Measurements from ENCODE around the gene ERCC8. TPM values are rescaled to one million over a fixed set of nuclear protein-coding genes. Genes with fewer than 3 reads are reported as not detected.

Gene ERCC8
- total RNA-seq, 2 donors from 2014 or later, result 6.6 to 6.8 TPM

- H3K27me3 Mint-ChIP-seq, result peaks cover 61% of the 10 kb centered on the region
Observed at GRCh38 chr5:60843936-60844905, 100.6 kb downstream of the ERCC8 start, which contains the start of gene ELOVL7. Gene ELOVL7, minus strand, starts transcription at chr5:60844269. Its CDS starts 56,872 bp downstream, at chr5:60787397.

GRCh38 chr5:60843386-60843935 is 101.4 kb downstream of the ERCC8 start:
- no peaks in the 10 kb centered on the region for H3K9me3 ChIP-seq (ENCODE audit: control insufficient read depth, low read length, poor library complexity, severe bottlenecking)
- Mint-ChIP-seq H3K27ac (no peak overlapping the region), H3K4me3 (peak overlapping the region; percentile 83), H3K4me1 (peaks cover 4% of the 10 kb centered on the region), H3K27me3 (peaks cover 62% of the 10 kb centered on the region), H3K36me3 (ENCODE audit: low read depth) (no peaks in the 10 kb centered on the region)
- no peak for ATAC-seq
- no peak for DNase-seq

More at GRCh38 chr5:60843936-60844905, 100.6 kb downstream of the ERCC8 start, which contains the start of gene ELOVL7:
- ATAC-seq (peak; percentile 78), DNase-seq (peak in 1 of 3 donors; percentile 12)
- H3K9me3 ChIP-seq (ENCODE audit: control insufficient read depth, low read length, poor library complexity, severe bottlenecking), result no peaks in the 10 kb centered on the region
- Mint-ChIP-seq H3K4me3 (peak within 1 kb of the TSS; percentile 87), H3K36me3 (ENCODE audit: low read depth) (no peaks in the 10 kb centered on the region), H3K4me1 (peaks cover 4% of the 10 kb centered on the region), H3K27ac (no peak within 1 kb of the TSS)

GRCh38 chr5:60842871-60843385 is 101.9 kb downstream of the ERCC8 start:
- DNase-seq, result no peak
- Mint-ChIP-seq H3K36me3 (ENCODE audit: low read depth) (no peaks in the 10 kb centered on the region), H3K27me3 (peaks cover 68% of the 10 kb centered on the region), H3K4me1 (peaks cover 8% of the 10 kb centered on the region), H3K4me3 (peak overlapping the region; percentile 83), H3K27ac (no peak overlapping the region)
- no peak for ATAC-seq
- no peaks in the 10 kb centered on the region for H3K9me3 ChIP-seq (ENCODE audit: control insufficient read depth, low read length, poor library complexity, severe bottlenecking)

GRCh38 chr5:60841361-60841760 is 103.5 kb downstream of the ERCC8 start:
- H3K4me1 Mint-ChIP-seq, result peaks cover 8% of the 10 kb centered on the region
- no peak overlapping the region for H3K4me3 Mint-ChIP-seq
- no peaks in the 10 kb centered on the region for H3K36me3 Mint-ChIP-seq (ENCODE audit: low read depth)
- H3K27ac Mint-ChIP-seq, result no peak overlapping the region
- DNase-seq (no peak), ATAC-seq (no peak)
- peaks cover 63% of the 10 kb centered on the region for H3K27me3 Mint-ChIP-seq
- H3K9me3 ChIP-seq (ENCODE audit: control insufficient read depth, low read length, poor library complexity, severe bottlenecking), result no peaks in the 10 kb centered on the region

- no peak overlapping the region for H3K27ac Mint-ChIP-seq
Observed at GRCh38 chr5:60836131-60836530, 108.7 kb downstream of the ERCC8 start.

GRCh38 chr5:60835554-60835953 is 109.3 kb downstream of the ERCC8 start:
- H3K4me3 Mint-ChIP-seq, result no peak overlapping the region
- H3K36me3 Mint-ChIP-seq (ENCODE audit: low read depth), result no peaks in the 10 kb centered on the region
- H3K27me3 Mint-ChIP-seq, result peaks cover 22% of the 10 kb centered on the region
- no peak overlapping the region for H3K27ac Mint-ChIP-seq
- no peaks in the 10 kb centered on the region for H3K9me3 ChIP-seq (ENCODE audit: control insufficient read depth, low read length, poor library complexity, severe bottlenecking)
- no peak for DNase-seq
- no peak for ATAC-seq
- peaks cover 3% of the 10 kb centered on the region for H3K4me1 Mint-ChIP-seq

More at GRCh38 chr5:60836131-60836530, 108.7 kb downstream of the ERCC8 start:
- H3K4me1 Mint-ChIP-seq, result peaks cover 3% of the 10 kb centered on the region
- no peaks in the 10 kb centered on the region for H3K9me3 ChIP-seq (ENCODE audit: control insufficient read depth, low read length, poor library complexity, severe bottlenecking)
- DNase-seq, result no peak
- ATAC-seq, result no peak
- no peaks in the 10 kb centered on the region for H3K36me3 Mint-ChIP-seq (ENCODE audit: low read depth)
- peaks cover 26% of the 10 kb centered on the region for H3K27me3 Mint-ChIP-seq
- no peak overlapping the region for H3K4me3 Mint-ChIP-seq

GRCh38 chr5:60833520-60833919 is 111.3 kb downstream of the ERCC8 start:
- Mint-ChIP-seq H3K27ac (no peak overlapping the region), H3K4me3 (no peak overlapping the region)
- ATAC-seq, result no peak

GRCh38 chr5:60830581-60831127 is 114.2 kb downstream of the ERCC8 start:
- Mint-ChIP-seq H3K4me3 (no peak overlapping the region), H3K27me3 (peaks cover 10% of the 10 kb centered on the region), H3K4me1 (peaks cover 7% of the 10 kb centered on the region), H3K36me3 (ENCODE audit: low read depth) (no peaks in the 10 kb centered on the region), H3K27ac (no peak overlapping the region)
- DNase-seq (no peak), ATAC-seq (no peak)
- no peaks in the 10 kb centered on the region for H3K9me3 ChIP-seq (ENCODE audit: control insufficient read depth, low read length, poor library complexity, severe bottlenecking)

More at GRCh38 chr5:60833520-60833919, 111.3 kb downstream of the ERCC8 start:
- DNase-seq, result no peak
- H3K4me1 Mint-ChIP-seq, result peaks cover 10% of the 10 kb centered on the region
- peaks cover 19% of the 10 kb centered on the region for H3K27me3 Mint-ChIP-seq
- no peaks in the 10 kb centered on the region for H3K9me3 ChIP-seq (ENCODE audit: control insufficient read depth, low read length, poor library complexity, severe bottlenecking)
- no peaks in the 10 kb centered on the region for H3K36me3 Mint-ChIP-seq (ENCODE audit: low read depth)

- Mint-ChIP-seq H3K27me3 (peaks cover 8% of the 10 kb centered on the region), H3K4me3 (no peak overlapping the region), H3K27ac (no peak overlapping the region), H3K4me1 (peaks cover 7% of the 10 kb centered on the region), H3K36me3 (ENCODE audit: low read depth) (no peaks in the 10 kb centered on the region)
- H3K9me3 ChIP-seq (ENCODE audit: control insufficient read depth, low read length, poor library complexity, severe bottlenecking), result no peaks in the 10 kb centered on the region
- DNase-seq (no peak), ATAC-seq (no peak)
Observed at GRCh38 chr5:60829490-60830266, 115.2 kb downstream of the ERCC8 start.

GRCh38 chr5:60827201-60827600 is 117.7 kb downstream of the ERCC8 start:
- Mint-ChIP-seq H3K36me3 (ENCODE audit: low read depth) (no peaks in the 10 kb centered on the region), H3K4me1 (peaks cover 7% of the 10 kb centered on the region), H3K27me3 (peaks cover 8% of the 10 kb centered on the region), H3K27ac (no peak overlapping the region), H3K4me3 (no peak overlapping the region)
- no peak for ATAC-seq
- DNase-seq, result no peak
- no peaks in the 10 kb centered on the region for H3K9me3 ChIP-seq (ENCODE audit: control insufficient read depth, low read length, poor library complexity, severe bottlenecking)

GRCh38 chr5:60826653-60827052 is 118.2 kb downstream of the ERCC8 start:
- Mint-ChIP-seq H3K4me1 (peaks cover 7% of the 10 kb centered on the region), H3K27me3 (peaks cover 8% of the 10 kb centered on the region), H3K27ac (no peak overlapping the region), H3K36me3 (ENCODE audit: low read depth) (no peaks in the 10 kb centered on the region), H3K4me3 (no peak overlapping the region)
- H3K9me3 ChIP-seq (ENCODE audit: control insufficient read depth, low read length, poor library complexity, severe bottlenecking), result no peaks in the 10 kb centered on the region
- no peak for ATAC-seq
- no peak for DNase-seq
